Omental fat pad (tissue), 4 donors: ENCODE data around the gene SRGAP3. TPM values are rescaled to one million over a fixed set of nuclear protein-coding genes. Genes with fewer than 3 reads are reported as not detected.
A peak's percentile ranks its signal among the peaks of the same experiment; 100 is the strongest.

Experiments used
- ATAC-seq: fragments of 150-250 bp; one replicate; pipeline ENCODE4 v1.9.1; 2016; ENCODE audit warnings: mild to moderate bottlenecking, moderate library complexity; ENCODE audit not compliant: low FRiP score
- DNase-seq: peaks from one replicate; pipeline ENCODE4 v3.0.0-alpha.2; 2019; ENCODE audit warnings: low spot score
- CTCF ChIP-seq, 3 donors: fragments of 450-650 bp; IDR thresholded peaks; one replicate each; pipeline ENCODE4 v1.5.1; 2016 to 2017; ENCODE audit warnings: antibody characterized with exemption in 3 of 3, mild to moderate bottlenecking in 3 of 3, moderate library complexity in 2 of 3
- total RNA-seq, 4 donors: library from RNA; depleted of rRNA; stranded (reverse); fragments of >200 nt; gene quantifications; one replicate each; pipeline ENCODE4 v1.1.0, GENCODE V29; 2016

SRGAP3 gene
- total RNA-seq, 4 donors from 2014 or later, result 3.0 to 5.3 (median 3.6) TPM

- ATAC-seq (peak; percentile 53), DNase-seq (peak; percentile 32)
- peak in 1 of 3 donors; percentile 79 for TF ChIP-seq CTCF (IDR thresholded peaks at IDR 0.05)
Measured at GRCh38 chr3:9067352-9067975, 182.0 kb downstream of the SRGAP3 start.

GRCh38 chr3:9066775-9067174 is 182.7 kb downstream of the SRGAP3 start:
- no peak for TF ChIP-seq CTCF (IDR thresholded peaks at IDR 0.05)
- ATAC-seq, result no peak
- no peak for DNase-seq

- no peak for DNase-seq
- no peak for ATAC-seq
- TF ChIP-seq CTCF (IDR thresholded peaks at IDR 0.05), result no peak
Measured at GRCh38 chr3:9066141-9066540, 183.3 kb downstream of the SRGAP3 start.

GRCh38 chr3:9064850-9065249 is 184.6 kb downstream of the SRGAP3 start:
- no peak for TF ChIP-seq CTCF (IDR thresholded peaks at IDR 0.05)
- DNase-seq, result no peak
- no peak for ATAC-seq

GRCh38 chr3:9064251-9064650 is 185.2 kb downstream of the SRGAP3 start:
- DNase-seq (no peak), ATAC-seq (no peak)
- TF ChIP-seq CTCF (IDR thresholded peaks at IDR 0.05), result no peak

GRCh38 chr3:9062570-9062969 is 186.9 kb downstream of the SRGAP3 start:
- DNase-seq, result no peak
- ATAC-seq, result no peak
- no peak for TF ChIP-seq CTCF (IDR thresholded peaks at IDR 0.05)

GRCh38 chr3:9061634-9062033 is 187.8 kb downstream of the SRGAP3 start:
- DNase-seq, result no peak
- TF ChIP-seq CTCF (IDR thresholded peaks at IDR 0.05), result no peak
- ATAC-seq, result no peak
